ENCODE measurements around the gene KCNA1. TPM values are rescaled to one million over a fixed set of nuclear protein-coding genes. Genes with fewer than 3 reads are reported as not detected.

Gene KCNA1
- total RNA-seq, 2 experiments from 2014 or later = not detected

DNA sequence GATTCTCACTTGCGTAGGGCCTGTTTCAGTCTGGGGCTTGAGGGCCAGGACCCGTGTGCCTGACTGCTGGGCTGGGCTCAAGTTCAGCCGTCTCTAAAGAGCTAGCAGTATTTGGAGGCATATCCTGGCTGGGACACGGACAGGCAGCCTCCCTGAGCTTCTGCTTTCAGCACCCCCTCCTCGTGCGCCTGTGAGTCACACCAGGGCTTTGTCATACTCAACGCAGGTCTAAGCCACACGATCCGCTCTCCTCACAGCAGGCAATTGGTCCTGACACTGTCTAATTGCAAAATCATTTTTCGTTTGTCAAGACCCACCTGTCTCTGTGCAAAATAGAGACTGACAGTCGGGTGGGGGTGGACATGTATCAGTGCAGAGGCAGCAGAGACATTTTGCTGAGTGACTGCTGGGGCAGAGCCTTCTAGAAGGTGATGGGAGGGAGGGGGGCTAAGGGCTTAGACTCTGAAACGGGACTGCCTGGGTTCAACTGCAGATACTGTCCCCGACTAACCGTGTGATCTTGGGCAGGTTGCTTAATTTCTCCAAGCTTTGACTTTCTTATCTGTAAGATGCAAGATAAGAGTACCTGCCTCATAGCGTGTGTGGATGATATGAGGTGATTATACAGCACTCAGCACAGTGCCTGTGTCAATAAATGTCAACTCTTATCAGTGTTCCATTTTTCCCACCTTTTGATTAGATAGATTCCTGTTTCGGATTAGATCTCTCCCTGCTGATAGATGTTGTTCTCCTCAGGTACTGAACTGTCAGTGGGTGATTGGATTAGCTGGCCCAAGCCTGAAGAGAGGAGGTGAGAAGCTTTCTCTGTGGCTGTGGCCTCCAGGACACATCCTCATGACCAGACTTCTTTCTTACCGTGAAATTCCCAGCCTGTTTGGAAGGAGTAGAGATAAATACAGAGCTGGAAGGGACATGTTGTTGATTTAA lies 53.1 kb downstream of the KCNA1 start:
- Mint-ChIP-seq H3K36me3 (ENCODE audit: low read depth) (no peaks in the 10 kb centered on the region), H3K4me3 (no peak overlapping the region), H3K27me3 (peaks cover 13% of the 10 kb centered on the region), H3K4me1 (ENCODE audit: low read depth) (no peaks in the 10 kb centered on the region), H3K9me3 (no peaks in the 10 kb centered on the region), H3K27ac (no peak overlapping the region)
- ChIA-PET CTCF (no interaction called here), POLR2A (no interaction called here)
- DNase-seq = no peak
- TF ChIP-seq, protein P1, sequence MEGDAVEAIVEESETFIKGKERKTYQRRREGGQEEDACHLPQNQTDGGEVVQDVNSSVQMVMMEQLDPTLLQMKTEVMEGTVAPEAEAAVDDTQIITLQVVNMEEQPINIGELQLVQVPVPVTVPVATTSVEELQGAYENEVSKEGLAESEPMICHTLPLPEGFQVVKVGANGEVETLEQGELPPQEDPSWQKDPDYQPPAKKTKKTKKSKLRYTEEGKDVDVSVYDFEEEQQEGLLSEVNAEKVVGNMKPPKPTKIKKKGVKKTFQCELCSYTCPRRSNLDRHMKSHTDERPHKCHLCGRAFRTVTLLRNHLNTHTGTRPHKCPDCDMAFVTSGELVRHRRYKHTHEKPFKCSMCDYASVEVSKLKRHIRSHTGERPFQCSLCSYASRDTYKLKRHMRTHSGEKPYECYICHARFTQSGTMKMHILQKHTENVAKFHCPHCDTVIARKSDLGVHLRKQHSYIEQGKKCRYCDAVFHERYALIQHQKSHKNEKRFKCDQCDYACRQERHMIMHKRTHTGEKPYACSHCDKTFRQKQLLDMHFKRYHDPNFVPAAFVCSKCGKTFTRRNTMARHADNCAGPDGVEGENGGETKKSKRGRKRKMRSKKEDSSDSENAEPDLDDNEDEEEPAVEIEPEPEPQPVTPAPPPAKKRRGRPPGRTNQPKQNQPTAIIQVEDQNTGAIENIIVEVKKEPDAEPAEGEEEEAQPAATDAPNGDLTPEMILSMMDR (IDR thresholded peaks at IDR 0.05) = no peak
- ATAC-seq = no peak
- intact Hi-C loops (cut with micrococcal nuclease) = no loop called here

Other genes starting within 250 kb of the KCNA1 start
- gene GALNT8, start 189.5 kb upstream of the KCNA1 start, total RNA-seq = under 1 TPM; 0.38 to 0.60 TPM
- gene KCNA5, start 134.0 kb downstream of the KCNA1 start, total RNA-seq = not detected